Erythroblast (primary cell): ENCODE measurements around the gene TTC39A.

Experiments
- GATA1 ChIP-seq: IDR thresholded peaks from 2 replicates; pipeline ENCODE4 v1.6.1; 2011; ENCODE audit warnings: low read depth, mild to moderate bottlenecking, control low read depth, low read length, moderate library complexity
- POLR2A ChIP-seq: IDR thresholded peaks from 2 replicates; pipeline ENCODE4 v1.6.1; 2011; ENCODE audit warnings: mild to moderate bottlenecking, low read length

GRCh38 chr1:51297401-51298321 is 32.7 kb downstream of the TTC39A start:
- TF ChIP-seq POLR2A = no peak
- TF ChIP-seq GATA1 = no peak
